Neuronal stem cell (in vitro differentiated cells): ENCODE data around the gene SPOCK1.

Experiments used
- DNase-seq: peaks from one replicate; pipeline ENCODE4 v3.0.0-alpha.2; 2013; ENCODE audit warnings: low spot score
- H2AFZ ChIP-seq: one replicate; pipeline ENCODE4 v1.6.1; 2013; ENCODE audit warnings: mild to moderate bottlenecking, low read length, inconsistent platforms
- H2AK5ac ChIP-seq: 2 replicates; pipeline ENCODE4 v1.6.1; 2013; ENCODE audit warnings: low read depth, mild to moderate bottlenecking, inconsistent platforms, low read length, moderate library complexity, mixed read lengths
- H2BK120ac ChIP-seq: 2 replicates; pipeline ENCODE4 v1.6.1; 2013; ENCODE audit warnings: low read depth, mild to moderate bottlenecking, inconsistent platforms, low read length, moderate library complexity, mixed read lengths
- H2BK12ac ChIP-seq: one replicate; pipeline ENCODE4 v1.6.1; 2013; ENCODE audit warnings: low read length, inconsistent platforms
- H2BK15ac ChIP-seq: 2 replicates; pipeline ENCODE4 v1.6.1; 2013; ENCODE audit warnings: mild to moderate bottlenecking, low read length, inconsistent platforms, mixed read lengths
- H2BK5ac ChIP-seq: one replicate; pipeline ENCODE4 v1.6.1; 2013; ENCODE audit warnings: inconsistent platforms, mild to moderate bottlenecking, low read length, moderate library complexity
- H3K14ac ChIP-seq: one replicate; pipeline ENCODE4 v1.6.1; 2013; ENCODE audit warnings: low read length, inconsistent platforms
- H3K18ac ChIP-seq: 2 replicates; pipeline ENCODE4 v1.6.1; 2013; ENCODE audit warnings: low read length, inconsistent platforms
- H3K23ac ChIP-seq: 2 replicates; pipeline ENCODE4 v1.6.1; 2013; ENCODE audit warnings: low read depth, mild to moderate bottlenecking, mixed read lengths, low read length, inconsistent platforms; ENCODE audit not compliant: poor library complexity
- H3K27ac ChIP-seq: replicated peaks from 3 replicates; pipeline ENCODE4 v1.5.1; 2013; ENCODE audit warnings: low read length, inconsistent platforms
- H3K27me3 ChIP-seq, 3 experiments: 2 replicates each; pipeline ENCODE4 v1.6.1; 2013; ENCODE audit warnings: low read length in 3 of 3, mild to moderate bottlenecking in 2 of 3, inconsistent platforms in 1 of 3, low read depth in 1 of 3, mixed read lengths in 1 of 3, moderate library complexity in 1 of 3; ENCODE audit not compliant: control insufficient read depth in 3 of 3, insufficient read depth in 3 of 3
- H3K36me3 ChIP-seq, 2 donors: replicated peaks in 1 of 2; 2 replicates each; pipeline ENCODE4 v1.6.1; 2013; ENCODE audit warnings: low read length in 2 of 2; ENCODE audit not compliant: control insufficient read depth in 2 of 2, insufficient read depth in 2 of 2
- H3K4ac ChIP-seq: 2 replicates; pipeline ENCODE4 v1.6.1; 2013; ENCODE audit warnings: inconsistent platforms, mild to moderate bottlenecking, low read length, moderate library complexity
- H3K4me1 ChIP-seq, 2 donors: 1 replicate in 1 of 2; 2 replicates in 1 of 2; pipeline ENCODE4 v1.6.1; 2013; ENCODE audit warnings: low read length in 2 of 2, low read depth in 1 of 2; ENCODE audit not compliant: control insufficient read depth in 2 of 2, insufficient read depth in 1 of 2
- H3K4me2 ChIP-seq: one replicate; pipeline ENCODE4 v1.6.1; 2013; ENCODE audit warnings: mild to moderate bottlenecking, low read length, inconsistent platforms; ENCODE audit not compliant: insufficient read depth, poor library complexity, severe bottlenecking
- H3K4me3 ChIP-seq, 2 donors: 2 replicates each; pipeline ENCODE4 v1.5.1; 2013; ENCODE audit warnings: low read length in 2 of 2, mild to moderate bottlenecking in 2 of 2, inconsistent platforms in 1 of 2, moderate library complexity in 1 of 2
- H3K79me1 ChIP-seq: one replicate; pipeline ENCODE4 v1.6.1; 2013; ENCODE audit warnings: low read depth, mild to moderate bottlenecking, inconsistent platforms, low read length, moderate library complexity
- H3K9ac ChIP-seq: one replicate; pipeline ENCODE4 v1.6.1; 2013; ENCODE audit warnings: mild to moderate bottlenecking, low read depth, low read length, inconsistent platforms; ENCODE audit not compliant: poor library complexity
- H3K9me3 ChIP-seq, 2 donors: replicated peaks in 1 of 2; 2 replicates each; pipeline versions ENCODE3 to v1.6.1; 2013; ENCODE audit warnings: low read length in 2 of 2, mild to moderate bottlenecking in 2 of 2, inconsistent platforms in 1 of 2, low read depth in 1 of 2, mixed read lengths in 1 of 2, moderate library complexity in 1 of 2; ENCODE audit not compliant: control insufficient read depth in 2 of 2, insufficient read depth in 1 of 2
- H4K8ac ChIP-seq: one replicate; pipeline ENCODE4 v1.6.1; 2013; ENCODE audit warnings: low read depth, mild to moderate bottlenecking, inconsistent platforms, low read length, moderate library complexity
- H4K91ac ChIP-seq: one replicate; pipeline ENCODE4 v1.6.1; 2013; ENCODE audit warnings: low read length, low read depth, mild to moderate bottlenecking, inconsistent platforms; ENCODE audit not compliant: poor library complexity
- WGBS, 2 donors: extraction: QIAGEN DNeasy Blood & Tissue Kit; methylation state at CpG; one replicate each; pipeline ENCODE4 v1.1.7; 2013; ENCODE audit warnings: missing lambda C conversion rate in 2 of 2, mixed read lengths in 1 of 2; ENCODE audit not compliant: insufficient read length in 2 of 2, insufficient replicate concordance in 1 of 2; ENCODE audit errors: extremely low coverage in 2 of 2; 5-methylcytosine and 5-hydroxymethylcytosine counted together

Gene SPOCK1

DNA sequence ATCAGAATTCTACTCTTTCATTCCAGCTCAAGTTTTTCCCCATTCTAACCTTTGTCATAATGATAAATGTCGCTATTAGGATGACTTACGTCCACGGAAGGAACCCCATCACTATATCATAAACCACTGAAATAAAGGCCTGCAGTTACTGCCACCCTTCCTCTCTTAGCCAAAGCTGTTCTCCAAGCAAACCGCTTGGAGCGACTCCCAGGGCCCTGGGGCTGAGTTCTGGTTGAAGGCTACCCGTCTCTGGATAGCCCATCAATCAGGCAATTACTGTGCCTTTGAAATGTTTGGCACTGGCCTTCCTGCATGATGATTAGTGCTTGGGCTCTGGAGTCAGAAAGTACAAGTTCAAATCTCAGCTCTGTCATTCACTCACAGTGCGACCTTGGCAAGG is 386.0 kb downstream of the SPOCK1 start:
- Histone ChIP-seq H3K4ac (no peak overlapping the region), H3K9ac (no peak overlapping the region), H3K4me3 (no peak overlapping the region), H3K9me3 (no peaks in the 10 kb centered on the region), H3K18ac (no peak overlapping the region), H2BK5ac (no peak overlapping the region), H3K27me3 (no peaks in the 10 kb centered on the region), H3K23ac (no peak overlapping the region), H3K4me1 (peaks cover 0 to 4% of the 10 kb centered on the region in 2 donors), H3K79me1 (no peaks in the 10 kb centered on the region), H3K27ac (no peak overlapping the region), H2BK15ac (no peak overlapping the region), H4K8ac (no peak overlapping the region), H3K36me3 (no peaks in the 10 kb centered on the region), H2BK12ac (no peak overlapping the region), H2BK120ac (no peak overlapping the region), H4K91ac (no peak overlapping the region), H2AFZ (no peak overlapping the region), H3K14ac (no peak overlapping the region), H3K4me2 (no peak overlapping the region), H2AK5ac (no peak overlapping the region)
- DNase-seq = no peak
- no CpG with 5 or more reads among the region's 7 CpGs for WGBS, 2 donors

GRCh38 chr5:137105351-137106035 is 393.6 kb downstream of the SPOCK1 start:
- Histone ChIP-seq H2AFZ (no peak overlapping the region), H3K9me3 (peaks cover 0 to 3% of the 10 kb centered on the region in 2 donors)
- WGBS, 2 donors = no CpG with 5 or more reads among the region's 11 CpGs

GRCh38 chr5:137101544-137101943 is 397.6 kb downstream of the SPOCK1 start:
- H3K4me3 ChIP-seq = no peak overlapping the region
- H3K4me2 ChIP-seq = no peak overlapping the region
- peaks cover 0 to 3% of the 10 kb centered on the region in 2 donors for H3K9me3 ChIP-seq
- H2BK15ac ChIP-seq = no peak overlapping the region
- H2BK12ac ChIP-seq = no peak overlapping the region
- H3K27me3 ChIP-seq = no peaks in the 10 kb centered on the region
- H3K27ac ChIP-seq = no peak overlapping the region
- H3K4ac ChIP-seq = no peak overlapping the region
- no peaks in the 10 kb centered on the region for H3K4me1 ChIP-seq
- H2BK120ac ChIP-seq = no peak overlapping the region
- H3K18ac ChIP-seq = no peak overlapping the region
- no peak overlapping the region for H2BK5ac ChIP-seq
- no peak overlapping the region for H4K8ac ChIP-seq
- H3K9ac ChIP-seq = no peak overlapping the region
- DNase-seq = no peak
- H3K79me1 ChIP-seq = no peaks in the 10 kb centered on the region
- H3K14ac ChIP-seq = no peak overlapping the region
- H4K91ac ChIP-seq = no peak overlapping the region
- H3K36me3 ChIP-seq = no peaks in the 10 kb centered on the region
- no peak overlapping the region for H3K23ac ChIP-seq
- WGBS, 2 donors = no CpG with 5 or more reads among the region's 2 CpGs
- no peak overlapping the region for H2AFZ ChIP-seq
- no peak overlapping the region for H2AK5ac ChIP-seq

More at GRCh38 chr5:137105351-137106035, 393.6 kb downstream of the SPOCK1 start:
- Histone ChIP-seq H3K4me3 (no peak overlapping the region), H2BK12ac (no peak overlapping the region), H3K9ac (no peak overlapping the region), H3K4me1 (peaks cover 0 to 4% of the 10 kb centered on the region in 2 donors), H2BK5ac (no peak overlapping the region), H3K18ac (no peak overlapping the region), H3K27ac (no peak overlapping the region), H3K23ac (no peak overlapping the region), H2AK5ac (no peak overlapping the region), H2BK120ac (no peak overlapping the region), H3K79me1 (no peaks in the 10 kb centered on the region), H3K4me2 (no peak overlapping the region), H3K4ac (no peak overlapping the region), H3K27me3 (no peaks in the 10 kb centered on the region), H3K14ac (no peak overlapping the region), H3K36me3 (no peaks in the 10 kb centered on the region), H2BK15ac (no peak overlapping the region), H4K91ac (no peak overlapping the region), H4K8ac (no peak overlapping the region)
- DNase-seq = no peak

DNA sequence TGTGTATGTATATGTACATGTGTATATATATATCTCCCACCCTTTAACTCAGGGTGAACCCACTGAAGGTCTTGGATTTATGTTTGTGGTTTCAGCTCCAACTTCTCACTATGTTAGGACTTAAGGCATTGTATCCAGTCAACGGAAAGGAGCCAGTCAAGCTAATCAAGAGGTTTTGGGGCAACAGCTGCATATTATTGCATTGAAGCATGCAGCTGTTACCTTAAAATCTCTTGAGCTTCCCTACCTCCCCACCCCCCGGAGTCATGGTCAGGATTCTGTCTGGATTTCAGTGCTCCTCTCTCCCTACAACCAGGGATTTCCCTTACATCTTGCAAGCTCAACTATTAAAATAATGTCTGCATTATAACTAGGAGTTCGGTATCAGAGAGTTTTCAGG is 399.5 kb downstream of the SPOCK1 start:
- no peak for DNase-seq
- Histone ChIP-seq H3K27ac (no peak overlapping the region), H2BK120ac (no peak overlapping the region), H3K4me2 (no peak overlapping the region), H2BK12ac (no peak overlapping the region), H3K18ac (no peak overlapping the region), H4K8ac (no peak overlapping the region), H4K91ac (no peak overlapping the region), H3K36me3 (no peaks in the 10 kb centered on the region), H3K9me3 (peaks cover 0 to 3% of the 10 kb centered on the region in 2 donors), H3K4me1 (no peaks in the 10 kb centered on the region), H3K23ac (no peak overlapping the region), H3K9ac (no peak overlapping the region), H3K14ac (no peak overlapping the region), H3K4ac (no peak overlapping the region), H3K79me1 (no peaks in the 10 kb centered on the region), H2AFZ (no peak overlapping the region), H2AK5ac (no peak overlapping the region), H2BK15ac (no peak overlapping the region), H3K4me3 (no peak overlapping the region), H2BK5ac (no peak overlapping the region), H3K27me3 (no peaks in the 10 kb centered on the region)
- WGBS, 2 donors = no CpG with 5 or more reads among the region's 3 CpGs
